AG09309 (cell line): Measurements from ENCODE around the gene CATSPERZ.

Experiments used
- DNase-seq: peaks from one replicate; pipeline ENCODE4 v3.0.0-alpha.2; 2010; ENCODE audit warnings: low read depth
- H3K4me3 ChIP-seq: 2 replicates; pipeline ENCODE4 v1.5.1; 2011; ENCODE audit warnings: mild to moderate bottlenecking, low read depth, low read length, moderate library complexity; ENCODE audit not compliant: control insufficient read depth
- TF ChIP-seq, protein P1 (sequence below): IDR thresholded peaks from 2 replicates; pipeline ENCODE4 v1.5.1; 2011; ENCODE audit warnings: mild to moderate bottlenecking, low read depth, low read length, inconsistent platforms; ENCODE audit not compliant: insufficient read depth, control insufficient read depth; ENCODE audit errors: missing control alignments

The CATSPERZ gene

DNA sequence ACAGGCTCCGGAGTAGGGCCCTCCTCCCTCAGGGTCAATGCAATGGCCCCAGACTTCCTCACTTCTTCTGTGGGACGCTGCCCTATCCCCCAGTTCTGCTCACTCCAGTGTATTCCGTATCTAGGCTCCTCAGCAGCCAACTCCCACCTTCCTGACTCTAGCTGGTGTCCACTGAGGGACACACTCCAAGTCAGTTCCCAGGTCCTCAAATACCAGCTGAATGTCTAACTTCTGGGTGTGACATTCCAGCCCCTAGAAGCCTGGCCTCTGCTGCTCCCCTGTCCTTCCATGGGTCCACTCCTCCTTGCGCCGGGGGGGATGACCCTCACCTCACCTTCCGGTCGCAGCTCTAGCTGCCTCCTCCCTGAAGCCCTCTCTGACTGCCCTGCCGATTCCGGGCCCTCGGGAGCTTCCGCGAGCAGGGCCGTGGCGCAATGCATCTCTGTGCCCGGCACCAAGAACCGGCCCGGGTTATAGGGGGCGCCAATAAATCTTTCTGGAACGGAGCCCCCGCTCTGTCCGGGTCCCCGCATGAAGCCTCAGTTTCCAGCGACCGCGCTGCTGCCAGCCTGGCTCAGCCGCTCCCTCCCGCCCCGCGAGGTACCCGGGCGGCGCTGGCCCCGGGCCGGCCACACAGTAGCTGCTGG, 31.1 kb upstream of the CATSPERZ start:
- TF ChIP-seq, protein P1, sequence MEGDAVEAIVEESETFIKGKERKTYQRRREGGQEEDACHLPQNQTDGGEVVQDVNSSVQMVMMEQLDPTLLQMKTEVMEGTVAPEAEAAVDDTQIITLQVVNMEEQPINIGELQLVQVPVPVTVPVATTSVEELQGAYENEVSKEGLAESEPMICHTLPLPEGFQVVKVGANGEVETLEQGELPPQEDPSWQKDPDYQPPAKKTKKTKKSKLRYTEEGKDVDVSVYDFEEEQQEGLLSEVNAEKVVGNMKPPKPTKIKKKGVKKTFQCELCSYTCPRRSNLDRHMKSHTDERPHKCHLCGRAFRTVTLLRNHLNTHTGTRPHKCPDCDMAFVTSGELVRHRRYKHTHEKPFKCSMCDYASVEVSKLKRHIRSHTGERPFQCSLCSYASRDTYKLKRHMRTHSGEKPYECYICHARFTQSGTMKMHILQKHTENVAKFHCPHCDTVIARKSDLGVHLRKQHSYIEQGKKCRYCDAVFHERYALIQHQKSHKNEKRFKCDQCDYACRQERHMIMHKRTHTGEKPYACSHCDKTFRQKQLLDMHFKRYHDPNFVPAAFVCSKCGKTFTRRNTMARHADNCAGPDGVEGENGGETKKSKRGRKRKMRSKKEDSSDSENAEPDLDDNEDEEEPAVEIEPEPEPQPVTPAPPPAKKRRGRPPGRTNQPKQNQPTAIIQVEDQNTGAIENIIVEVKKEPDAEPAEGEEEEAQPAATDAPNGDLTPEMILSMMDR, result no peak
- no peak for DNase-seq
- peak overlapping the region; percentile 60 for H3K4me3 ChIP-seq

DNA sequence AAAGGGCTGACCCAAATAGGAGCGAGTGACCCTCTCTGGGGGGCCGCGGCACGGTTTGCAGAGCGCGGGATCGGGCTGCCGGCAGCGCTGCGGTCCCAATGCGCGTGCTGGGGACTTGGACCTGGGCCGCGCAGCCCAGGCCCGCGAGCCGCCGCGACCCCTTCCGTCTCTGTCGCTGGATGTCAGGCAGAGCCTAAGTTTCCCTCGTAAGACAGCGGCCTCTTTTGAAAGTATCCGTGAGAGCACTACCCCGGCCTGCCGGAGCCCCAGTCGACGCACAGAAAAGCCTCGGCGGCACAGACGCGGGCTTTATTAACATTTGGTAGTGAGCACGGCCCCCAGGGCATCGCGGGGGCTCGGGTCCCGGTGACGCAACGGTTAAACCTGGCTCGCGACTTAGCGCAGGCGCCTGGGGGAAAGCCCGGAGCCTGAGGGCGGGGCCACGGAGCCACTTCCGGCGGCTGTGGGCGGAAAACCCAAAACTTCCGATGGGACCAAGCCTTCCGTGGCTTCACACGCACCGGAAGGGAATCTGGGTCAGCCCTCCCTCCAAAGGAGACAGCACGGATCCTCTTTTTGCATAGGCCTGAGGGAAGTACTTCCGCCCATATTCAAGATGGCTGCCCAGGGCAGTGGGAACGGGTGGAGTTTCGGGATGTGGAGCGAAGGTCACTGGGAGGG, 30.5 kb upstream of the CATSPERZ start:
- H3K4me3 ChIP-seq, result peak overlapping the region; percentile 61
- TF ChIP-seq, protein P1, result no peak
- DNase-seq, result peak; percentile 100

DNA sequence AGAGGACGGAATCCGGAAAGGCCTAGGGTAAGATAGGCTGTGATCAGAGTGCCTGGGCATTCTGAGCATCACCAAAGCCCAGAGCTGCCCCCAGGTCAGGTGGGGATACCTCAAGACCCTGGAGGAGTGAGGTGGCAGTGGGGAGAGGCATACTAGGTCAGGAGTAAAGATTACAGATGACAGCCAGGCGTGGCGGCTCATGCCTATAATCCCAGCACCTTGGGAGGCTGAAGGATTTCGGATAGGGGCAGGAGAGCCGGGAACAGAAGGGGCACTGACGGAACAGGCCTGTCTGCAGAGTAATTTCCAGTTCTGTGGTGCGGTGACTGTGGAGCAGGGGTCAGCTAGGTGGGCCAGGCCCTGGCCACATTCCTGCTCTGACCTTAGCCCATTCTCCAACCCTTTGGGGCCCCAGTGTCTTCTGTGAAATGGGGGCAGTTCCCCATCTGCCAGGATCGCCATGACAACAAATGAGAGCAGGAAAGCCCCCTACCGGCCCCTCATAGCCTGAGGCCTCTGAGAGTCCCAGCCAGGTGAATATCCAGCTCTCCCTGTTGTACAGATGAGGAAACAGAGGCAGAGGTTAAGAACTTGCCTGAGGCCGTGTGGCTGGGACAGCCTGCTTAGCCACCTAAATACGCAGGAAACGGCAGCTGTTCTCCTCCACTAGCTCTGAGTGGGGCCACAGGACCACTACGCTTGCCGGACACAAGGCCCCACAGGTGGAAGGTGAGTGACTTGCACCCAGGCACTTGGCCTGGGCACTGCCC, 24.9 kb upstream of the CATSPERZ start:
- TF ChIP-seq, protein P1, result no peak
- DNase-seq, result no peak

DNA sequence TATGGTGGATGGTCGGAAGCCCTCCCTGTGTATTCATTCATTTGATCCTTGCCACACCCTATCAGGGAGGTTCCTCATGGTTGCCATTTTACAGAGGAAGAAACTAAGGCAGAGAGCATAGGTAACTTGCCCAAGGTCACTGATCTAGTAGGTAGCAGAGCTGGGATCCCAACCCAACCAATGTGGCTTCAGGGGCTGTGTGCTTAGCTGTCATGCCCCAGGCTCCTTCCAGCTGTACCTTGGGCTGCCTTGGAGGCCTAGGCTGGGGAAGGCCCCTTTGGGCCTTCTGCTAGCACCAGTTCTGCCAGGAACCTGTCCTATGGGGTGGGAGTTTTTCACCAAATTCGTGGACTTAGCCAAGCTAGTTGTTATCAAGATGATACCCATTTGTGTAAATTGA, 24.3 kb upstream of the CATSPERZ start:
- TF ChIP-seq, protein P1, result no peak
- no peak for DNase-seq
- no peak overlapping the region for H3K4me3 ChIP-seq

More for the DNA sequence above, 24.9 kb upstream of the CATSPERZ start:
- no peak overlapping the region for H3K4me3 ChIP-seq

DNA sequence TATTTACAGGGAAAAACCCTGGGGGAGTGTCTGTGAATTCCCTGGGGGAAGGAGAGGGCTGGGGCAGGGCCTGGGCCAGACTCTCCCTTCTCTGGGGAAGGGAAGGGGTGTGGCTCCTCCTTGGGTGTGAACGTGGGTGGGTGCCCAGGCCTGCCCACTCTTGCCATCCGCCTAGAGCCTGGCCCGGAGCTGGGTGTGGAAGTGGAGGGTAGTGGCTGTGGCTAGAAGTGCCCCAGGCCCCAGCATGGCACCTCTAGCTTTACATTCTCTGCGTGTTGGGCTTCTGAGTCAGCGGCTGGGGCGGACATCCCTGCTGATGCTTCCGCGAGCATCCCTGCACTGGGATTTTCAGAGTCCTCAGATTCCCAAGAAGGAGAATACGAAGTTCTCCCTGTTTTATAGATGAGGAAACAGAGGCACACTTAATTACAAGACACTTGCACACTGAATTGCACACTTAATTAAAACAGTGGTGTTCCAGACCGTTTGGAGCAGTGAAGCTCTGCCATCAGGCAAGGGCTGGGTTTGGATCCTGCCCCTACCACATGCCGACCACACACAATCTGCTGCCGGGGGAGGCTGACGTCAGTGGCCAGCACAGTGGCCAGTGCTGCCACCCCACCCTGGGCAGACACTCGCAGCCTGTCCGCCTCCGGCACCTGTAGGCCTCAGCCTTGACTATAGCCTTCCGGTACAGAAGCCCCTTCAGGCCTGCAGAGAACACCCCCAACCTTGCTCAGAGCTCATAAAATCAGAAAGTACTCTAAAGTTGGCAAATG, 23.3 kb upstream of the CATSPERZ start:
- TF ChIP-seq, protein P1, result no peak
- H3K4me3 ChIP-seq, result no peak overlapping the region
- no peak for DNase-seq

DNA sequence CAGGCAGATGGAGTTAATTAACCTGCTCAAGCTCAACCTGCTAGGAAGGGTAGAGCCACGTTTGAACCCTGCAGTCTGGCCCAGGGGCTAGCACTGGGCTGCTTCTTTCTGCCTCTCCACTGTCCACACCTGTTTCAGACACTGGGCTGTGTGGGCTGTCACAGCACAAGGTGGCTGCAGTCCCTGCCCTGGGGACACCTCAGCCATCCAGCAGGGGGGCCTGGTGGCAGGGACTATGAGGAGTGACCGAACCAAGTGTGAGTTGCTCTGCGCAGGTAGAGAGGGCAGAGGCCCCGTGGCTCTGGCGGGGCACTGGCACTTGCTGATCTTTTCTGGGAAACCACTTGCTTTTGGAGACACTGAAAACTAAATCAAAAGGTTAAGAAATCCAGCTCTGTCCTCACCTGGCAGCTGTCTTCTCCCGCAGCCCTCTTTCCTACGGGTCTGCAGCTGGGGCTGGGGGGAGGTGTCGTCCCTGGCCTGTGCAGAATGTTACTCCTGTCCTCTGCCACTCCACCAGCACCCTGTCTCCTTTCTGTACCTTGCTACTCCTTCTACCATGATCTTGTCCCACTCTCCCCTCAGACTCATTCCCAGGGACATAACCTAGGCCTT, 21.5 kb upstream of the CATSPERZ start:
- TF ChIP-seq, protein P1, result no peak
- no peak for DNase-seq
- H3K4me3 ChIP-seq, result no peak overlapping the region
